Osteocyte (in vitro differentiated cells): ENCODE data around the gene PDCD1. TPM values are rescaled to one million over a fixed set of nuclear protein-coding genes. Genes with fewer than 3 reads are reported as not detected.
"Not testable (repeated sequence)": the region's sequence is repeated elsewhere in the genome, so short reads cannot be mapped to it uniquely, and the experiment has no call there.

Experiments used
- DNase-seq: peaks from one replicate; pipeline ENCODE4 v3.0.0; 2021; ENCODE audit warnings: mixed read lengths; ENCODE audit not compliant: unreplicated experiment; ENCODE audit errors: extremely low spot score
- H3K27ac Mint-ChIP-seq: one replicate; pipeline ENCODE4 v1.8.0; 2021; ENCODE audit warnings: mild to moderate bottlenecking, mixed read lengths; ENCODE audit not compliant: unreplicated experiment
- H3K27me3 Mint-ChIP-seq: one replicate; pipeline ENCODE4 v1.8.0; 2021; ENCODE audit warnings: mixed read lengths; ENCODE audit not compliant: unreplicated experiment
- H3K36me3 Mint-ChIP-seq: one replicate; pipeline ENCODE4 v1.8.0; 2021; ENCODE audit warnings: mixed read lengths; ENCODE audit not compliant: unreplicated experiment
- H3K4me1 Mint-ChIP-seq: one replicate; pipeline ENCODE4 v1.8.0; 2021; ENCODE audit warnings: mixed read lengths; ENCODE audit not compliant: unreplicated experiment
- H3K4me3 Mint-ChIP-seq: one replicate; pipeline ENCODE4 v1.8.0; 2021; ENCODE audit warnings: mild to moderate bottlenecking, moderate library complexity, mixed read lengths; ENCODE audit not compliant: unreplicated experiment
- H3K9me3 Mint-ChIP-seq: one replicate; pipeline ENCODE4 v1.8.0; 2021; ENCODE audit warnings: mixed read lengths; ENCODE audit not compliant: unreplicated experiment
- total RNA-seq: library from RNA; stranded (reverse); gene quantifications from 2 replicates; pipeline ENCODE4 v1.2.1, GENCODE V29; 2021
- TF ChIP-seq, protein P1 (sequence below): fragments of 200-600 bp; sonication (generic); IDR thresholded peaks from 2 replicates; pipeline ENCODE4 v1.5.0; 2021; ENCODE audit warnings: antibody characterized with exemption, mild to moderate bottlenecking, moderate library complexity

The PDCD1 gene
- total RNA-seq, 1 donor from 2014 or later, result not detected

DNA sequence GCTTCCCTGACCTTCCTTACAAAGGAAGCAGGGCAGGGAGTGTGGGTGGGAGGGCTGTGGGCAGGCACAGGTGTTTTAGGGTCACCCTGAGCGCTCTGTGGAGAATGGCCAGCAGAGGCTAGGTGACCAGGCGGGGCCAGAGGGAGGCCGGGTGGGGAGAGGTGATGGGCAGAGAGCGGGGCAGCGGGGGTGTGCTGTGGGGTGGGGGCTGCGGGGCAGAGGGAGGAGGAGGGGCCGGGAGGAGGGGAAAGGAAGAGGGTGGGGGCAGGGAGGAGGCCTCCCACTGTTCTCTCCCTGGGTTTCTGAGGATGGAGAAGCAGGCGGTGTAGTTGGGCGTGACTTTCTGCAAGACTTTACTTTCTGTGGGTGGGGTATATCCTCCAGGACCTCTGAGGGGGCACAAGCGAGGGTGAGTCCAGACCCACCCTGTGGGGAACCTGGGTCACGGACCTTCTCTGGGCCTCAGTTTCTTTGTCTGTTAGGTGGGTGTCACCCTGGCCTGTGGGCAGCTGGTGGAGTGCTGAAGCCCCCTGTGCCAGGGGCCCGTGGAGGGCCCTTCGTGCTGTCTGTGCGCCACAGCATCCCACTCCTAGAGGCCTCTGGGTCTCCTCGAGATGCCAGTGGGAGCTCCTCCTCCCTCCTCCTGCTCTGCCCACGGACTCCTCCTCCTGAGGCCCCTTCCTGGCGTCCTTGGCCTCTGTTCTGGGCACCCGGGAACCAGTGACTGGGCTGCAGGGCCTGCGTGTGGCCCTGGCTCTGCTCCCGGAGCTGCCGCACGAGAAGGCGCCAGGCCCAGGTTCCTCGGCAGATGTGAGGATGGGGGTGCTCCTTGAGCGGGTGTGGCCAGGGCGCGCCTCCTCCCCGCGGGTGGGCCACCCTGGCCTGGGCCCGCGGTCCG lies 56.0 kb downstream of the PDCD1 start:
- Mint-ChIP-seq H3K9me3 (no peaks in the 10 kb centered on the region), H3K36me3 (no peaks in the 10 kb centered on the region)

DNA sequence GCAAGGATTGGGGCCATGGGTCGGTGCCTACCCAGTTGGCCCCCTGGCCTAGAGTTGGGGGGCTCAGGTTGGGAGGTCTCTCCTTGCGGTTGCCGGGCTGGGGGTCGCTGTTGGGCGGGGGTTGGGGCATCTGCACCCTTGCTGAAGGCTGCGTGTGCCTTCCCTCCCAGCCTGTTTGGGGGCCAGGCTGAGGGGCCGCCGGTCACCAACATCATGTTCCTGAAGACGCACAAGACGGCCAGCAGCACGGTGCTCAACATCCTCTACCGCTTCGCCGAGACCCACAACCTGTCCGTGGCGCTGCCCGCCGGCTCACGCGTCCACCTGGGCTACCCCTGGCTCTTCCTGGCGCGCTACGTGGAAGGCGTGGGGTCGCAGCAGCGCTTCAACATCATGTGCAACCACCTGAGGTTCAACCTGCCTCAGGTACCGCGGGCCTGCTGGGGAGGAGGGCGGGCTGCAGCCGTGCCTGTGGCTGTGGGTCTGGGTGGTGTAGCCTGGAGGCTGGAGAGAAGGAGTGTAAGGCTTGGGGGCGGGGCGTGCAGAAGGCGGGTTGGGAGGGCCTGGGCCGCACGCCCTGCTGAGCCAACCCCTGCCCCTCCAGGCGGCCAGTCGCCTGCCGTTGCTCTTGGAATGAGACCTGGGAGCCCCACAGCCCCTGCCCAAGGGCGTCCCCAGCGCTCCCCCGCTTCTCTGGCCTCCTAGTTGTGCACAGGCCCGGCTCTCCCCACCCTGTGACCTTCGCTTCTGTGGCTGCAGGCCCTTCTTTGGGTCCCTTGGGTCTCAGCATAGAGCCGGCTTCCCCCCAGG lies 56.9 kb downstream of the PDCD1 start:
- no peaks in the 10 kb centered on the region for H3K9me3 Mint-ChIP-seq
- H3K4me1 Mint-ChIP-seq, result no peaks in the 10 kb centered on the region
- no peaks in the 10 kb centered on the region for H3K36me3 Mint-ChIP-seq
- no peak overlapping the region for H3K4me3 Mint-ChIP-seq
- TF ChIP-seq, protein P1, sequence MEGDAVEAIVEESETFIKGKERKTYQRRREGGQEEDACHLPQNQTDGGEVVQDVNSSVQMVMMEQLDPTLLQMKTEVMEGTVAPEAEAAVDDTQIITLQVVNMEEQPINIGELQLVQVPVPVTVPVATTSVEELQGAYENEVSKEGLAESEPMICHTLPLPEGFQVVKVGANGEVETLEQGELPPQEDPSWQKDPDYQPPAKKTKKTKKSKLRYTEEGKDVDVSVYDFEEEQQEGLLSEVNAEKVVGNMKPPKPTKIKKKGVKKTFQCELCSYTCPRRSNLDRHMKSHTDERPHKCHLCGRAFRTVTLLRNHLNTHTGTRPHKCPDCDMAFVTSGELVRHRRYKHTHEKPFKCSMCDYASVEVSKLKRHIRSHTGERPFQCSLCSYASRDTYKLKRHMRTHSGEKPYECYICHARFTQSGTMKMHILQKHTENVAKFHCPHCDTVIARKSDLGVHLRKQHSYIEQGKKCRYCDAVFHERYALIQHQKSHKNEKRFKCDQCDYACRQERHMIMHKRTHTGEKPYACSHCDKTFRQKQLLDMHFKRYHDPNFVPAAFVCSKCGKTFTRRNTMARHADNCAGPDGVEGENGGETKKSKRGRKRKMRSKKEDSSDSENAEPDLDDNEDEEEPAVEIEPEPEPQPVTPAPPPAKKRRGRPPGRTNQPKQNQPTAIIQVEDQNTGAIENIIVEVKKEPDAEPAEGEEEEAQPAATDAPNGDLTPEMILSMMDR, result no peak
- no peak overlapping the region for H3K27ac Mint-ChIP-seq
- no peak for DNase-seq
- H3K27me3 Mint-ChIP-seq, result no peaks in the 10 kb centered on the region

More for the DNA sequence above, 56.0 kb downstream of the PDCD1 start:
- Mint-ChIP-seq H3K4me1 (no peaks in the 10 kb centered on the region), H3K27ac (no peak overlapping the region), H3K4me3 (no peak overlapping the region), H3K27me3 (no peaks in the 10 kb centered on the region)
- no peak for DNase-seq
- TF ChIP-seq, protein P1, result no peak

GRCh38 chr2:241800198-241800903 lies 58.3 kb downstream of the PDCD1 start:
- not testable (repeated sequence) for H3K27ac Mint-ChIP-seq, DNase-seq, H3K4me1 Mint-ChIP-seq, H3K27me3 Mint-ChIP-seq, H3K36me3 Mint-ChIP-seq, H3K4me3 Mint-ChIP-seq, H3K9me3 Mint-ChIP-seq

Other genes starting within 250 kb of the PDCD1 start
- 51.6 and 52.8 TPM in 2 replicates for gene THAP4, start 221.7 kb downstream of the PDCD1 start, total RNA-seq
- gene ATG4B, start 221.2 kb downstream of the PDCD1 start, total RNA-seq, result 73.5 and 78.1 TPM in 2 replicates
- 26.3 and 28.8 TPM in 2 replicates for gene DTYMK, start 172.1 kb downstream of the PDCD1 start, total RNA-seq
- 29.4 and 32.0 TPM in 2 replicates for gene ING5, start 156.9 kb downstream of the PDCD1 start, total RNA-seq
- 32.5 and 36.8 TPM in 2 replicates for gene D2HGDH, start 124.3 kb downstream of the PDCD1 start, total RNA-seq
- 0.48 TPM in 1 of 2 replicates, not detected in the other for gene GAL3ST2, start 82.1 kb downstream of the PDCD1 start, total RNA-seq
- not detected in 2 replicates for gene NEU4, start 49.7 kb downstream of the PDCD1 start, total RNA-seq
- not detected in 2 replicates for gene RTP5, start 10.8 kb upstream of the PDCD1 start, total RNA-seq